Body of pancreas (tissue), 4 donors: ENCODE data around the gene KCNMB2.

Source experiments
- CTCF ChIP-seq, 7 experiments: fragments of 450-650 bp in 4 of 7; fragments of 200-600 bp in 3 of 7; sonication (generic) in 3 of 7; IDR thresholded peaks; one replicate each; pipeline ENCODE4 v1.5.1; 2016 to 2019; ENCODE audit warnings: antibody characterized with exemption in 7 of 7
- POLR2A ChIP-seq, 3 donors: fragments of 450-650 bp; IDR thresholded peaks; one replicate each; pipeline ENCODE4 v1.6.1; 2016; ENCODE audit warnings: antibody characterized with exemption in 3 of 3, mild to moderate bottlenecking in 2 of 3

GRCh38 chr3:178841011-178841410, 304.8 kb downstream of the KCNMB2 start:
- TF ChIP-seq CTCF (IDR thresholded peaks at IDR 0.05) (no peak), POLR2A (IDR thresholded peaks at IDR 0.05) (no peak)
